GM19324 (cell line): ENCODE measurements around the gene POLR1D.

ENCODE experiments used
- ATAC-seq: cut with Tn5 transposase; IDR thresholded peaks from one replicate; pipeline ENCODE4 v1.9.1; 2021; ENCODE audit warnings: mild to moderate bottlenecking, moderate library complexity; ENCODE audit not compliant: unreplicated experiment, low FRiP score

The POLR1D gene

GRCh38 chr13:27637289-27637626 lies 15.6 kb downstream of the POLR1D start:
- ATAC-seq = no peak

GRCh38 chr13:27638001-27638400 lies 16.3 kb downstream of the POLR1D start:
- ATAC-seq = no peak

GRCh38 chr13:27638521-27638920 lies 16.8 kb downstream of the POLR1D start:
- no peak for ATAC-seq

- no peak for ATAC-seq
Observed at GRCh38 chr13:27639186-27639585, 17.5 kb downstream of the POLR1D start.

- no peak for ATAC-seq
Observed at GRCh38 chr13:27641711-27642502, 20.2 kb downstream of the POLR1D start.

GRCh38 chr13:27643334-27644132 lies 21.8 kb downstream of the POLR1D start:
- ATAC-seq = no peak

- no peak for ATAC-seq
Observed at GRCh38 chr13:27644302-27644701, 22.6 kb downstream of the POLR1D start.

GRCh38 chr13:27650312-27650711 lies 28.6 kb downstream of the POLR1D start:
- no peak for ATAC-seq

GRCh38 chr13:27654059-27654458 lies 32.4 kb downstream of the POLR1D start:
- no peak for ATAC-seq

- no peak for ATAC-seq
Observed at GRCh38 chr13:27654816-27655215, 33.1 kb downstream of the POLR1D start.

- ATAC-seq = no peak
Observed at GRCh38 chr13:27657724-27658123, 36.0 kb downstream of the POLR1D start.

GRCh38 chr13:27658546-27658945 lies 36.9 kb downstream of the POLR1D start:
- ATAC-seq = no peak

GRCh38 chr13:27659145-27659865 lies 37.6 kb downstream of the POLR1D start:
- no peak for ATAC-seq

GRCh38 chr13:27660511-27660910 lies 38.8 kb downstream of the POLR1D start:
- ATAC-seq = no peak

- ATAC-seq = no peak
Observed at GRCh38 chr13:27661017-27661416, 39.3 kb downstream of the POLR1D start.

GRCh38 chr13:27662738-27663470 lies 41.2 kb downstream of the POLR1D start:
- ATAC-seq = no peak

- no peak for ATAC-seq
Observed at GRCh38 chr13:27663947-27664346, 42.3 kb downstream of the POLR1D start.

GRCh38 chr13:27665333-27665732 lies 43.6 kb downstream of the POLR1D start:
- ATAC-seq = no peak

GRCh38 chr13:27665761-27666160 lies 44.1 kb downstream of the POLR1D start:
- no peak for ATAC-seq

- no peak for ATAC-seq
Observed at GRCh38 chr13:27666951-27667350, 45.3 kb downstream of the POLR1D start.

GRCh38 chr13:27667946-27668345 lies 46.3 kb downstream of the POLR1D start:
- no peak for ATAC-seq
